GM18526 (cell line): Measurements from ENCODE around the gene EML6.

Experiments used
- POLR2A ChIP-seq: IDR thresholded peaks from 3 replicates; pipeline ENCODE4 v1.6.1; 2011; ENCODE audit not compliant: insufficient read length; ENCODE audit errors: extremely low read depth

EML6 gene

GRCh38 chr2:55017428-55017827, 294.0 kb downstream of the EML6 start:
- no peak for TF ChIP-seq POLR2A

GRCh38 chr2:55017880-55018279, 294.4 kb downstream of the EML6 start:
- no peak for TF ChIP-seq POLR2A

- TF ChIP-seq POLR2A: no peak
Measured at GRCh38 chr2:55018619-55019018, 295.2 kb downstream of the EML6 start.

- TF ChIP-seq POLR2A: no peak
Measured at GRCh38 chr2:55019526-55020258, 296.2 kb downstream of the EML6 start.
